Suprapubic skin (tissue), 4 donors: ENCODE results near the gene IPO5.

Experiments used
- CTCF ChIP-seq, 2 donors: fragments of 200-600 bp in 1 of 2; fragments of 450-650 bp in 1 of 2; sonication (generic) in 1 of 2; IDR thresholded peaks; one replicate each; pipeline ENCODE4 v1.5.1; 2016 to 2019; ENCODE audit warnings: antibody characterized with exemption in 2 of 2, mild to moderate bottlenecking in 1 of 2, moderate library complexity in 1 of 2
- EP300 ChIP-seq: sonication (generic); formaldehyde crosslinking; IDR thresholded peaks from one replicate; pipeline ENCODE4 v1.6.1; 2017; ENCODE audit warnings: antibody characterized with exemption
- POLR2A ChIP-seq, 2 donors: fragments of 450-650 bp; IDR thresholded peaks; one replicate each; pipeline ENCODE4 v1.6.1; 2017; ENCODE audit warnings: antibody characterized with exemption in 2 of 2, mild to moderate bottlenecking in 2 of 2, moderate library complexity in 2 of 2
- POLR2AphosphoS5 ChIP-seq, 3 donors: sonication (generic); formaldehyde crosslinking; IDR thresholded peaks; one replicate each; pipeline ENCODE4 v1.6.1; 2017; ENCODE audit warnings: antibody characterized with exemption in 3 of 3

- TF ChIP-seq CTCF (IDR thresholded peaks at IDR 0.05) (no peak), EP300 (no peak), POLR2A (IDR thresholded peaks at IDR 0.05) (no peak), POLR2AphosphoS5 (IDR thresholded peaks at IDR 0.05) (no peak)
Measured at GRCh38 chr13:97999653-98000052, 46.2 kb downstream of the IPO5 start.
